Measurements from ENCODE around the gene RASAL2. TPM values are rescaled to one million over a fixed set of nuclear protein-coding genes. Genes with fewer than 3 reads are reported as not detected.
"Not testable (repeated sequence)": the region's sequence is repeated elsewhere in the genome, so short reads cannot be mapped to it uniquely, and the experiment has no call there.

RASAL2 gene
- total and polyA plus RNA-seq, 9 of the 15 experiments (the other 6 are each of a cell fraction or from before 2014, with no cell fraction given), result 0.13 to 1.0 (median 0.62) TPM

DNA sequence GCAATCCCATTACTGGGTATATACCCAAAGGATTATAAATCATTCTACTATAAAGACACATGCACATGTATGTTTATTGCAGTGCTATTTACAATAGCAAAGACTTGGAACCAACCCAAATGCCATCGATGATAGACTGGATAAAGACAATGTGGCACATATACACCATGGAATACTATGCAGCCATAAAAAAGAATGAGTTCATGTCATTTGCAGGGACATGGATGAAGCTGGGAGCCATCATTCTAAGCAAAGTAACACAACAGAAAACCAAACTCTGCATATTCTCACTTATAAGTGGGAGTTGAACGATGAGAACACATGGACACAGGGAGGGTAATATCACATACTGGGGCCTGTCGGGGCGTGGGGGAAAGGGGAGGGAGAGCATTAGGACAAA is 2.5 kb upstream of the RASAL2 start:
- WGBS (ENCODE audit: insufficient coverage, low coverage, missing lambda C conversion rate), result 14% methylated on average over 4 of the region's 4 CpGs

DNA sequence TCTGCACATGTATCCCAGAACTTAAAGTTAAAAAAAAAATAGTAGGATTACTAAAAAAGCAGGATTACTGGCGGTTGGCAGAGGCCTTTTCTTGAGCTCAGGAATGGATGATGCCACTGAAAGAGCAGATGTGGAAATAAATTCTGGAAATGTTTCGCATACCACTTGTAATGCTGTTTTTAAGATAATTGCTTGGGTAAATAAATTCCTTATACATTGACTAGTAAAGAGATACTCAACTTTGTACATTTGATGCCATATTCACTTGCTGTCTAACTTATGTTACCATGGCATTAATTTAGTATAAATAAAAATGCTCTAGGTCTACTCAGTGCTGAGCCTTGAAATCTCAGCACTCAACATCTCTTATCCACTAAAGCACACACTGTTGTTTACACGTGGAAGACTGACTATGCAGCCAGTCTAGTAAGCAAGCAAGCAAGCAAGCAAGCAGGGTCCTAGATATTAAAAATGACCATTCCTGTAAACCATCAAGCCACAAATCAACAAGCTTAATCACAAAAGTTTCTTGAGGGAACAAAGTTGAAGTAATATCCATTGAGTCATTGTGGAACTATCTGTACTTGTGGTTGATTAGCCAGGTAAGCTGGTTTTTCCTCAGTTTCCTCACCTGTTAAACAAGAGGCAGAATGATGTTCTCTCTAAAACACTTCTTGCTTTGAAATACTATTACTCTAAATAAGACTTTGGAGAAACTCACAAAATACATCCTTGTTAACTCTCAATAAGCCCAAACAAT is 1.7 kb upstream of the RASAL2 start:
- ChIA-PET POLR2A (no interaction called here), CTCF (ENCODE audit: low intra/inter-chr PET ratio) (no interaction called here)
- Histone ChIP-seq H3K4me3 (no peak overlapping the region), H3K79me2 (ENCODE audit: control insufficient read depth, insufficient read depth, low read length) (no peaks in the 10 kb centered on the region), H3K36me3 (ENCODE audit: control insufficient read depth, insufficient read depth, low read length) (no peaks in the 10 kb centered on the region), H3K9me3 (replicated peaks; ENCODE audit: control insufficient read depth, insufficient read depth, low read depth, low read length) (no peaks in the 10 kb centered on the region), H2AFZ (ENCODE audit: low read depth, low read length) (peak overlapping the region; percentile 98; the same call in 1 of the 2 replicates), H3K27me3 (ENCODE audit: control insufficient read depth in 2 of 2, insufficient read depth in 2 of 2, low read length in 2 of 2) (peaks cover 6 to 9% of the 10 kb centered on the region in 2 experiments; a peak in 2 of 5 replicates), H3K27ac (ENCODE audit: extremely low read depth, low read depth, low read length) (no peak overlapping the region), H3K4me2 (ENCODE audit: insufficient read depth, low read length) (no peak overlapping the region), H3K9me1 (ENCODE audit: control insufficient read depth, insufficient read depth, low read length) (no peaks in the 10 kb centered on the region), H3K4me1 (replicated peaks in 1 of 2; ENCODE audit: control insufficient read depth in 2 of 2, insufficient read depth in 2 of 2, low read length in 2 of 2) (peaks cover 4 to 10% of the 10 kb centered on the region in 2 experiments; a peak in 4 of 5 replicates), H4K20me1 (replicated peaks; ENCODE audit: control insufficient read depth, insufficient read depth, low read length) (no peaks in the 10 kb centered on the region; the same call in 1 of the 2 replicates), H3K9ac (ENCODE audit: insufficient read depth in 1 of 2, low read depth in 2 of 2, low read length in 2 of 2) (no peak overlapping the region)
- intact Hi-C loops (cut with micrococcal nuclease), result no loop called here
- no peak for DNase-seq (ENCODE audit: extremely low read depth in 1 of 4, low spot score in 3 of 4)
- WGBS (ENCODE audit: insufficient coverage, low coverage, missing lambda C conversion rate), result 11% methylated on average over 3 of the region's 3 CpGs
- ATAC-seq, result no peak
- no peak for TF ChIP-seq ZNF780A (CRISPR knock-in tag; IDR thresholded peaks at IDR 0.05)
- TF ChIP-seq, protein P1, sequence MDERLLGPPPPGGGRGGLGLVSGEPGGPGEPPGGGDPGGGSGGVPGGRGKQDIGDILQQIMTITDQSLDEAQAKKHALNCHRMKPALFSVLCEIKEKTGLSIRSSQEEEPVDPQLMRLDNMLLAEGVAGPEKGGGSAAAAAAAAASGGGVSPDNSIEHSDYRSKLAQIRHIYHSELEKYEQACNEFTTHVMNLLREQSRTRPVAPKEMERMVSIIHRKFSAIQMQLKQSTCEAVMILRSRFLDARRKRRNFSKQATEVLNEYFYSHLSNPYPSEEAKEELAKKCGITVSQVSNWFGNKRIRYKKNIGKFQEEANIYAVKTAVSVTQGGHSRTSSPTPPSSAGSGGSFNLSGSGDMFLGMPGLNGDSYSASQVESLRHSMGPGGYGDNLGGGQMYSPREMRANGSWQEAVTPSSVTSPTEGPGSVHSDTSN (CRISPR knock-in tag; IDR thresholded peaks at IDR 0.05; ENCODE audit: low read depth), result no peak
- TF ChIP-seq, protein P1 (tag; conservative IDR thresholded peaks at IDR 0.05; ENCODE audit: low read depth), result no peak
- no peak for TF ChIP-seq CBX1 (IDR thresholded peaks at IDR 0.05; ENCODE audit: low read depth)
- TF ChIP-seq, protein P2, sequence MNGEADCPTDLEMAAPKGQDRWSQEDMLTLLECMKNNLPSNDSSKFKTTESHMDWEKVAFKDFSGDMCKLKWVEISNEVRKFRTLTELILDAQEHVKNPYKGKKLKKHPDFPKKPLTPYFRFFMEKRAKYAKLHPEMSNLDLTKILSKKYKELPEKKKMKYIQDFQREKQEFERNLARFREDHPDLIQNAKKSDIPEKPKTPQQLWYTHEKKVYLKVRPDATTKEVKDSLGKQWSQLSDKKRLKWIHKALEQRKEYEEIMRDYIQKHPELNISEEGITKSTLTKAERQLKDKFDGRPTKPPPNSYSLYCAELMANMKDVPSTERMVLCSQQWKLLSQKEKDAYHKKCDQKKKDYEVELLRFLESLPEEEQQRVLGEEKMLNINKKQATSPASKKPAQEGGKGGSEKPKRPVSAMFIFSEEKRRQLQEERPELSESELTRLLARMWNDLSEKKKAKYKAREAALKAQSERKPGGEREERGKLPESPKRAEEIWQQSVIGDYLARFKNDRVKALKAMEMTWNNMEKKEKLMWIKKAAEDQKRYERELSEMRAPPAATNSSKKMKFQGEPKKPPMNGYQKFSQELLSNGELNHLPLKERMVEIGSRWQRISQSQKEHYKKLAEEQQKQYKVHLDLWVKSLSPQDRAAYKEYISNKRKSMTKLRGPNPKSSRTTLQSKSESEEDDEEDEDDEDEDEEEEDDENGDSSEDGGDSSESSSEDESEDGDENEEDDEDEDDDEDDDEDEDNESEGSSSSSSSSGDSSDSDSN (IDR thresholded peaks at IDR 0.05; ENCODE audit: borderline replicate concordance in 1 of 2, low read depth in 2 of 2, low read length in 2 of 2), result no peak
- no peak for TF ChIP-seq SETDB1 (IDR thresholded peaks at IDR 0.05; ENCODE audit: low read length)
- TF ChIP-seq ZNF76 (CRISPR knock-in tag; IDR thresholded peaks at IDR 0.05; ENCODE audit: borderline replicate concordance), result no peak
- TF ChIP-seq ZZZ3 (IDR thresholded peaks at IDR 0.05), result no peak
- no peak for FAIRE-seq
- in situ Hi-C loops (cut with MboI), result no loop called here
- no TSS peak for BruUV-seq (replicated peaks)

More for the DNA sequence above, 2.5 kb upstream of the RASAL2 start:
- DNase-seq (ENCODE audit: extremely low read depth in 1 of 4, low spot score in 3 of 4); H3K9me3 ChIP-seq (replicated peaks; ENCODE audit: control insufficient read depth, insufficient read depth, low read depth, low read length); CTCF ChIA-PET (ENCODE audit: low intra/inter-chr PET ratio); H2AFZ ChIP-seq (ENCODE audit: low read depth, low read length); H3K79me2 ChIP-seq (ENCODE audit: control insufficient read depth, insufficient read depth, low read length); POLR2A ChIA-PET; FAIRE-seq; H3K36me3 ChIP-seq (ENCODE audit: control insufficient read depth, insufficient read depth, low read length); H3K4me3 ChIP-seq; H3K4me1 ChIP-seq (replicated peaks in 1 of 2; ENCODE audit: control insufficient read depth in 2 of 2, insufficient read depth in 2 of 2, low read length in 2 of 2); H3K4me2 ChIP-seq (ENCODE audit: insufficient read depth, low read length); intact Hi-C loops (cut with micrococcal nuclease); ATAC-seq; H3K27me3 ChIP-seq (ENCODE audit: control insufficient read depth in 2 of 2, insufficient read depth in 2 of 2, low read length in 2 of 2); H3K9ac ChIP-seq (ENCODE audit: insufficient read depth in 1 of 2, low read depth in 2 of 2, low read length in 2 of 2); H3K27ac ChIP-seq (ENCODE audit: extremely low read depth, low read depth, low read length); BruUV-seq (replicated peaks); H3K9me1 ChIP-seq (ENCODE audit: control insufficient read depth, insufficient read depth, low read length); H4K20me1 ChIP-seq (replicated peaks; ENCODE audit: control insufficient read depth, insufficient read depth, low read length); in situ Hi-C loops (cut with MboI): not testable (repeated sequence)
- peak; percentile 34 for TF ChIP-seq ZNF146 (CRISPR knock-in tag; IDR thresholded peaks at IDR 0.05; ENCODE audit: unreplicated experiment)

Measured in K562 (cell line).